HG03045 (cell line): ENCODE data around the gene GLIPR2.
"Not testable (repeated sequence)": the region's sequence is repeated elsewhere in the genome, so short reads cannot be mapped to it uniquely, and the experiment has no call there.

Source experiments
- ATAC-seq: cut with Tn5 transposase; IDR thresholded peaks from one replicate; pipeline ENCODE4 v1.9.1; 2021; ENCODE audit warnings: mild to moderate bottlenecking, moderate library complexity; ENCODE audit not compliant: unreplicated experiment

Gene GLIPR2

GRCh38 chr9:36136272-36136893, at the start of gene GLIPR2:
TSS of gene GLIPR2 (plus strand) at chr9:36136733. CDS start at chr9:36136779, 46 bp downstream.
- peak; percentile 97 for ATAC-seq

DNA sequence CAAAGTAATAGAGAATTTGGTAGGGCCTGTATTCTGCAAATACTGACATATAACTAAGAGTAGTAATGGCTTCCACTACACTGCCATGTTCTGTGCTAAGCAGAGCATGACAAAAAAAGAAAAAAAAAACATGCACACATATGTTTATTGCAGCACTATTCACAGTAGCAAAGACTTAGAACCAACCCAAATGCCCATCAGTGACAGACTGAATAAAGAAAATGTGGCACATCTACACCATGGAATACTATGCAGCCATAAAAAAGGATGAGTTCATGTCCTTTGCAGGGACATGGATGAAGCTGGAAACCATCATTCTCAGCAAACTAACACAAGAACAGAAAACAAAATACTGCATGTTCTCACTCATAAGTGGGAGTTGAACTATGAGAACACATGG, 49.5 kb upstream of the GLIPR2 start:
- not testable (repeated sequence) for ATAC-seq

DNA sequence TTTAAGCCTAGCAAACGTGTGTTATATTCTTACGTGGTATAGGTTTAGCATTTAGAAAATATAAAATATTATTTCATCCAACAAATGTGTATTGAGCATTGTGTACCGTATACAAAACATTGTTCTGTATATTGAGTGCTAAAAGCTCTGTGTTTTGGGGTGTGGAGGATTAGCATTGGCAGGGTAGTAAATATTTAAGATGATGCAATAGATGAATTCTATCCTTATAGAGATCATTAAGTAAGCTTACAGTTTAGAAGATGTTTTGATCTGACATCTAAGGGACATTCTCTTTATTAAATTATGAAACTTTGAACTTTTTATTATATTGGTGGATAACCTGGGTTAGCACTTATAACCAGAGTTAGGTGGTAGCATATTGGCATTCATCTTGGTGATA, 48.5 kb upstream of the GLIPR2 start:
- ATAC-seq, result no peak

GRCh38 chr9:36091026-36091953, 45.2 kb upstream of the GLIPR2 start:
- no peak for ATAC-seq

- no peak for ATAC-seq
These were observed 44.5 kb upstream of the GLIPR2 start for GRCh38 chr9:36092014-36092413.

DNA sequence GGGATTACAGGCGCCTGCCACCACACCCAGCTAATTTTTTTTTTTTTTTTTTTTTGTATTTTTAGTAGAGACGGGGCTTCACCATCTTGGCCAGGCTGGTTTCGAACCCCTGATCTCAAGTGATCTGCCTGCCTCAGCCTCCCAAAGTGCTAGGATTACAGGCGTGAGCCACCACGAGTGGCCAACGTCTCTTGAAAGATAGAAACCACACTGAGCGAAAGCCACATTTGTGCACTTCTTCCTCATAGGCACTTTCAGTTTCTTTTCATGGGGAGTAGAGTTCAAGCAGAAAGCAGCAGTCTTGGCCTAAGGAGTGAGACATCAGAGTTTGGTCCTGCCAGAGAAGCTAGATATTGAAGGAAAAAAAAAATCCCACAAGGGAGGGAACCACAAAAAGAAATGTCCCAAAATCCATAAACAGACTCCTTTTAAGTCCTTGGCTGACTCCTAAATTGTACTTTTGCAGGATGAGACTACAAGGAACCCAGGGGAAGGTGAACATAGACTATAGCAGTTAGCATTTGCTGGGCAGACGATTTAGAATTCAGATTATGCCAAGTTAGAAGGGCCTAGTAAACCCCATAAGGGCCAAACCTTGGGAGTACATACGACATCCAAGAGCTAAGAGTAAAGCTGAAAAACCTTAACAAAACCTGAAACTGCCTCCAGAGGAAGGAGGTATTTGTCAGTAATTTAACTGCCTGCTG, 43.9 kb upstream of the GLIPR2 start:
- ATAC-seq, result peak; percentile 86

- no peak for ATAC-seq
These were observed 43.1 kb upstream of the GLIPR2 start for GRCh38 chr9:36093384-36093783.

DNA sequence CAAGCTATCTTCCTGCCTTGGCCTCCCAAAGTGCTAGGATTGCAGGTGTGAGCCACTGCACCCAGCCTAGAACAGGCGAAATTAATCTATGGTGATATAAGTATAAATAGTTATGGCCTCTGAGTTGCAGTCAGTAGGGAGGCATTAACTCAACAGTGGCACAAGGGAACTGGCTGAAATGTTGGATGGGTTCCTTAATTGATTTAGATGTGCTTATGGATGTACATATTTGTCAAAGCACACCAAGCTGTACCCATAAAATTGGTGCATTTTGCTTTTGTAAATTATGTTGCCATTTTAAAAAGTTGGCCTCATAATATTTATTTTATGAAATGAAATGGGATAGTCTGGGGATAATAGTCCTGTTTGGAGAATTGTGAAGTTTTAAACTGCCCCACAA, 36.8 kb upstream of the GLIPR2 start:
- ATAC-seq, result no peak

- no peak for ATAC-seq
These were observed 36.0 kb upstream of the GLIPR2 start for GRCh38 chr9:36100532-36100931.

- no peak for ATAC-seq
These were observed 34.4 kb upstream of the GLIPR2 start for GRCh38 chr9:36101916-36102741.

- peak; percentile 72 for ATAC-seq
These were observed 33.6 kb upstream of the GLIPR2 start for GRCh38 chr9:36102742-36103495.

GRCh38 chr9:36109071-36109470, 27.5 kb upstream of the GLIPR2 start:
- ATAC-seq, result no peak

GRCh38 chr9:36110434-36110833, 26.1 kb upstream of the GLIPR2 start:
- no peak for ATAC-seq

- ATAC-seq, result no peak
These were observed 24.0 kb upstream of the GLIPR2 start for GRCh38 chr9:36112516-36112915.

- no peak for ATAC-seq
These were observed 22.5 kb upstream of the GLIPR2 start for GRCh38 chr9:36113999-36114398.

GRCh38 chr9:36116593-36116992, 19.9 kb upstream of the GLIPR2 start:
- no peak for ATAC-seq

DNA sequence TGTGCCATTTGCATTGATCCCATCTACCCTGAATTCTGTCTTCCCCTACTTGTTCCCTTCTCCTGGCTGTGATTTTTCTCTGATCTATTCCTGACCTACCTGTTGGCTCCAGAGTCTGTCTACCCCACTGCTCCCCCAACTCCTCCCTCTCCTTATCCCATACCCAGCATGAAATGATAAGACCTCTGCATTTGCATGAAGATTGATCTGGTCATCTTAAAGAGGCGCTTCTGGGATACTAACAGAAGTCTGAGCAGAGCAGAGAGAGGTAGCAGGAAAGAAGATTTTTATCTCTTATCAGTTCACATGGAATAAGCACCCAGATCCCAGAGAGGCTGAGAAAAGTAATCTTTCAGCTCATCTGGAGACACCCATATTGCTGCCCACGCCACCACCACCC, 18.3 kb upstream of the GLIPR2 start:
- no peak for ATAC-seq

DNA sequence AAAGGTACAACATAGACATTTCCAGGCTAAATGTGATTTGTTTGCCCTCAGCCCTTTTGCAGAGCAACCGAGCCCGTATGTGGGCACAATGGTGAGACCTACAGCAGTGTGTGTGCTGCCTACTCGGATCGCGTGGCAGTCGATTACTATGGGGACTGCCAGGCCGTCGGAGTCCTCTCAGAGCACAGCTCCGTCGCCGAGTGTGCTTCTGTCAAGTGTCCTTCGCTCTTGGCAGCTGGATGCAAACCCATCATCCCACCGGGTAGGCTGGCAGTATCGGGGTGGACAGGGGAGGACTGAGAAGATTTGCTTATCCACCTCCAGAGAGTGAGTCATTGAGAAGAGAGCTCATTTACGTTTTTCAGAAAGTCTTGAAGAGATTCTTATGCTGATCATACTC, 17.8 kb upstream of the GLIPR2 start:
- no peak for ATAC-seq

- no peak for ATAC-seq
These were observed 17.1 kb upstream of the GLIPR2 start for GRCh38 chr9:36119476-36119875.

DNA sequence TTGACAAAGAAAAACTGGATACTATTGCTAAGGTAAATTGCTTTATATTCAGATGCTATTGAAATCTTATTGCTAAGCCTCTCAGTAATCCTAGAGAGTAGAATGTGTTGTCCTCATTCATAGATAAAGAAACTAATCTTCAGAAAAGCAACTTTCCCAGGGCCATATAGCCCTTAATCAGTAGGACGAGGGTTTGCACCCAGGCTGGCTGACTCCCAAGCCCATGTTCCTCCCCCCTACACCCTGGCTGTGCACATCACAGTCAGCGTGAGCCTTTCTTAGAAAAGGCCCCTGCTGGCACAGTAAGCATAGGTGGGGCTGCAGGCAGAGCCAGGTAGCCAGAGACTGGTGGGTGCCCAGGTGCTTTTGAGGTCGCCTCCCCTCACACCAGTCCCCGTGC, 15.8 kb upstream of the GLIPR2 start:
- no peak for ATAC-seq
